Esophagus muscularis mucosa (tissue), 4 donors: ENCODE results near the gene ACR.

Source experiments
- EP300 ChIP-seq: sonication (generic); formaldehyde crosslinking; IDR thresholded peaks from one replicate; pipeline ENCODE4 v1.6.1; 2017; ENCODE audit warnings: antibody characterized with exemption
- POLR2A ChIP-seq: fragments of 450-650 bp; IDR thresholded peaks from one replicate; pipeline ENCODE4 v1.6.1; 2017; ENCODE audit warnings: antibody characterized with exemption, moderate library complexity, mild to moderate bottlenecking, low read depth
- POLR2AphosphoS5 ChIP-seq, 2 donors: sonication (generic); formaldehyde crosslinking; IDR thresholded peaks; one replicate each; pipeline ENCODE4 v1.6.1; 2017; ENCODE audit warnings: antibody characterized with exemption in 2 of 2
- TF ChIP-seq, protein P1 (sequence below), 3 experiments: fragments of 200-600 bp in 2 of 3; fragments of 450-650 bp in 1 of 3; sonication (generic) in 2 of 3; IDR thresholded peaks; one replicate each; pipeline ENCODE4 v1.5.1; 2017 to 2019; ENCODE audit warnings: antibody characterized with exemption in 3 of 3, mild to moderate bottlenecking in 2 of 3, moderate library complexity in 1 of 3

DNA sequence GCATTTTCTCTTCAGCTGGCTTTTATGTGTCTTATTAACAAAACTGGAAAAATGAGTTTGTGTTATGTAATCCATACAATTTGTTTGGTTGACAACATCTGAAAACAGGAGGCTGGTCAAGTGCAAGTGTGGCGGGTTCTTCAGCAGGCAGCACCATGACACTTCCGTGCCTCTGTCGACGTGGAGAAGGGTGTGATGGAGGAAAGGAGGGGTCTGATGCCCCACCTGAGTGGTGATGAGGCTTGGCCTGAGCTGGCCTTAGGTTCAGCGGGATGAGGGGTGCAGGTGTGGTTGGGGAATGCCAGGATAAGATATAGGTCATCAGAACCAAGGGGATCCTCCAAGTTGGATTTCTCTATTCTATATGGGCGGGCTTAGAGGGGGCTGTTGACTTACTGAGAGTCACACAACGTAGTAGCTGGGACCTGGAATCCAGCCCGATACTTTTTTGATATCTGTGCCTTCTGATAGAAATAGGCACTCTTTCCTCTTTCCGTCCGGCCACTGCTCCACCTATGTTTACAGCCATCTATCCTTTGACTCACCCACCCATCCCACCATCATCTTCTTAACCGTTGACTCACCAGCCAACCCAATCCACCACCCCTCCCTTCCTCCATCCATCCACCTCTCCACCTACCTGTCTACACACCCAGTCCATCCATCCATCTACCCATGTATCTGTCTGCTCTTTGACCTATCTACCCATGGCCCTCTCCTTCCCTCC is 36.4 kb upstream of the ACR start:
- TF ChIP-seq, protein P1, sequence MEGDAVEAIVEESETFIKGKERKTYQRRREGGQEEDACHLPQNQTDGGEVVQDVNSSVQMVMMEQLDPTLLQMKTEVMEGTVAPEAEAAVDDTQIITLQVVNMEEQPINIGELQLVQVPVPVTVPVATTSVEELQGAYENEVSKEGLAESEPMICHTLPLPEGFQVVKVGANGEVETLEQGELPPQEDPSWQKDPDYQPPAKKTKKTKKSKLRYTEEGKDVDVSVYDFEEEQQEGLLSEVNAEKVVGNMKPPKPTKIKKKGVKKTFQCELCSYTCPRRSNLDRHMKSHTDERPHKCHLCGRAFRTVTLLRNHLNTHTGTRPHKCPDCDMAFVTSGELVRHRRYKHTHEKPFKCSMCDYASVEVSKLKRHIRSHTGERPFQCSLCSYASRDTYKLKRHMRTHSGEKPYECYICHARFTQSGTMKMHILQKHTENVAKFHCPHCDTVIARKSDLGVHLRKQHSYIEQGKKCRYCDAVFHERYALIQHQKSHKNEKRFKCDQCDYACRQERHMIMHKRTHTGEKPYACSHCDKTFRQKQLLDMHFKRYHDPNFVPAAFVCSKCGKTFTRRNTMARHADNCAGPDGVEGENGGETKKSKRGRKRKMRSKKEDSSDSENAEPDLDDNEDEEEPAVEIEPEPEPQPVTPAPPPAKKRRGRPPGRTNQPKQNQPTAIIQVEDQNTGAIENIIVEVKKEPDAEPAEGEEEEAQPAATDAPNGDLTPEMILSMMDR (IDR thresholded peaks at IDR 0.05), result no peak
- TF ChIP-seq POLR2A, result no peak
- TF ChIP-seq POLR2AphosphoS5 (IDR thresholded peaks at IDR 0.05), result no peak
- no peak for TF ChIP-seq EP300
